ENCODE results near the gene BMPER. TPM values are rescaled to one million over a fixed set of nuclear protein-coding genes. Genes with fewer than 3 reads are reported as not detected.

The BMPER gene
- total RNA-seq, 1 experiment from 2014 or later = not detected

- in situ Hi-C loops (cut with HindIII; ENCODE audit: low pct_unique_long_range_greater_than_20kb, low sequenced_read_pairs) (no loop called here), intact Hi-C loops (cut with micrococcal nuclease; ENCODE audit: unreplicated experiment) (loop anchor here (5.0 kb wide), 1 partner anchor 183 kb away; no protein-coding TSS in a partner anchor)
- no peak for DNase-seq (ENCODE audit: low read depth, low spot score)
- Histone ChIP-seq H3K4me3 (ENCODE audit: low read depth in 2 of 2, low read length in 2 of 2) (no peak overlapping the region), H3K27me3 (ENCODE audit: control insufficient read depth, insufficient read depth, low read length) (peaks cover 5% of the 10 kb centered on the region; the same call in 1 of the 2 replicates), H3K9me3 (ENCODE audit: control insufficient read depth, insufficient read depth, low read depth, low read length) (no peaks in the 10 kb centered on the region), H3K27ac (ENCODE audit: low read length) (no peak overlapping the region), H3K36me3 (ENCODE audit: control insufficient read depth, insufficient read depth, low read length) (no peaks in the 10 kb centered on the region), H3K4me1 (ENCODE audit: control insufficient read depth, insufficient read depth, low read length) (no peaks in the 10 kb centered on the region)
- POLR2A ChIA-PET = no interaction called here
- ATAC-seq = no peak
- no TSS peak for BruUV-seq (replicated peaks)
- CTCF ChIA-PET = no interaction called here
- TF ChIP-seq TCF7L2 (IDR thresholded peaks at IDR 0.05; ENCODE audit: low read depth, low read length) (no peak), POLR2AphosphoS5 (IDR thresholded peaks at IDR 0.05; ENCODE audit: low read depth, low read length) (no peak), REST (IDR thresholded peaks at IDR 0.05; ENCODE audit: insufficient read depth in 1 of 2, low read depth in 2 of 2, low read length in 1 of 2) (no peak), SIN3A (IDR thresholded peaks at IDR 0.05; ENCODE audit: borderline replicate concordance, insufficient read depth, low read depth, low read length) (no peak)
- TF ChIP-seq, protein P1, sequence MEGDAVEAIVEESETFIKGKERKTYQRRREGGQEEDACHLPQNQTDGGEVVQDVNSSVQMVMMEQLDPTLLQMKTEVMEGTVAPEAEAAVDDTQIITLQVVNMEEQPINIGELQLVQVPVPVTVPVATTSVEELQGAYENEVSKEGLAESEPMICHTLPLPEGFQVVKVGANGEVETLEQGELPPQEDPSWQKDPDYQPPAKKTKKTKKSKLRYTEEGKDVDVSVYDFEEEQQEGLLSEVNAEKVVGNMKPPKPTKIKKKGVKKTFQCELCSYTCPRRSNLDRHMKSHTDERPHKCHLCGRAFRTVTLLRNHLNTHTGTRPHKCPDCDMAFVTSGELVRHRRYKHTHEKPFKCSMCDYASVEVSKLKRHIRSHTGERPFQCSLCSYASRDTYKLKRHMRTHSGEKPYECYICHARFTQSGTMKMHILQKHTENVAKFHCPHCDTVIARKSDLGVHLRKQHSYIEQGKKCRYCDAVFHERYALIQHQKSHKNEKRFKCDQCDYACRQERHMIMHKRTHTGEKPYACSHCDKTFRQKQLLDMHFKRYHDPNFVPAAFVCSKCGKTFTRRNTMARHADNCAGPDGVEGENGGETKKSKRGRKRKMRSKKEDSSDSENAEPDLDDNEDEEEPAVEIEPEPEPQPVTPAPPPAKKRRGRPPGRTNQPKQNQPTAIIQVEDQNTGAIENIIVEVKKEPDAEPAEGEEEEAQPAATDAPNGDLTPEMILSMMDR (IDR thresholded peaks at IDR 0.05) = no peak
Measured at GRCh38 chr7:34139086-34139485, 233.7 kb downstream of the BMPER start.

DNA sequence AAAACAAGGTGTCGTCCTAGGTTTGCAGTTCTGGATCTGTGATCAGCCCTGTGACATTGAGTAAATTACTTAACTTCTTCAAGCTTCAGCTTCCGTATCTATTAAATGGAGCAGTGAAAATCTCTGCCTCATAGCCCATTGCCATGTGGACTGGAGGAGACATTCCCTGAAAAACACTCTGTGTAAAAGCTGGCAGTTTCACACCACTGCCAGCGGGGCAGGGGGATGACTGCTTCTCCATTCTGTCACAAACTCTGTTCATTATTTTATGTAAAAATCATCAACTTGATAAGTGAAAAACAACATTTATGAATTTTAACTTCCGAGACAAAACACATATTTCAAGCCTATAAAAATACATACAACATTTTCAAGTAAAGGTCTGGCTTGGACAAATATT lies 234.7 kb downstream of the BMPER start:
- POLR2A ChIA-PET = no interaction called here
- no peak for DNase-seq (ENCODE audit: low read depth, low spot score)
- intact Hi-C loops (cut with micrococcal nuclease; ENCODE audit: unreplicated experiment) = no loop called here
- CTCF ChIA-PET = no interaction called here
- in situ Hi-C loops (cut with HindIII; ENCODE audit: low pct_unique_long_range_greater_than_20kb, low sequenced_read_pairs) = no loop called here
- H3K27ac ChIP-seq (ENCODE audit: low read length) = no peak overlapping the region
- no TSS peak for BruUV-seq (replicated peaks)
- no peaks in the 10 kb centered on the region for H3K9me3 ChIP-seq (ENCODE audit: control insufficient read depth, insufficient read depth, low read depth, low read length)
- TF ChIP-seq SIN3A (IDR thresholded peaks at IDR 0.05; ENCODE audit: borderline replicate concordance, insufficient read depth, low read depth, low read length) (no peak), TCF7L2 (IDR thresholded peaks at IDR 0.05; ENCODE audit: low read depth, low read length) (no peak), REST (IDR thresholded peaks at IDR 0.05; ENCODE audit: insufficient read depth in 1 of 2, low read depth in 2 of 2, low read length in 1 of 2) (no peak), POLR2AphosphoS5 (IDR thresholded peaks at IDR 0.05; ENCODE audit: low read depth, low read length) (no peak)
- TF ChIP-seq, protein P1 (IDR thresholded peaks at IDR 0.05) = no peak
- no peak overlapping the region for H3K4me3 ChIP-seq (ENCODE audit: low read depth in 2 of 2, low read length in 2 of 2)
- no peak for ATAC-seq
- H3K36me3 ChIP-seq (ENCODE audit: control insufficient read depth, insufficient read depth, low read length) = no peaks in the 10 kb centered on the region
- H3K27me3 ChIP-seq (ENCODE audit: control insufficient read depth, insufficient read depth, low read length) = peaks cover 5% of the 10 kb centered on the region; the same call in 1 of the 2 replicates
- no peaks in the 10 kb centered on the region for H3K4me1 ChIP-seq (ENCODE audit: control insufficient read depth, insufficient read depth, low read length)
